Hematopoietic multipotent progenitor cell treated with erythropoietin and hydrocortisone succinate and interleukin-3 and kit ligand, for 6 days (in vitro differentiated cells): ENCODE results near the gene PDE9A.
A peak's percentile ranks its signal among the peaks of the same experiment; 100 is the strongest.
"Not testable (repeated sequence)": the region's sequence is repeated elsewhere in the genome, so short reads cannot be mapped to it uniquely, and the experiment has no call there.

Experiments used
- DNase-seq: peaks from one replicate; pipeline ENCODE4 v3.0.0-alpha.2; 2015

Gene PDE9A

DNA sequence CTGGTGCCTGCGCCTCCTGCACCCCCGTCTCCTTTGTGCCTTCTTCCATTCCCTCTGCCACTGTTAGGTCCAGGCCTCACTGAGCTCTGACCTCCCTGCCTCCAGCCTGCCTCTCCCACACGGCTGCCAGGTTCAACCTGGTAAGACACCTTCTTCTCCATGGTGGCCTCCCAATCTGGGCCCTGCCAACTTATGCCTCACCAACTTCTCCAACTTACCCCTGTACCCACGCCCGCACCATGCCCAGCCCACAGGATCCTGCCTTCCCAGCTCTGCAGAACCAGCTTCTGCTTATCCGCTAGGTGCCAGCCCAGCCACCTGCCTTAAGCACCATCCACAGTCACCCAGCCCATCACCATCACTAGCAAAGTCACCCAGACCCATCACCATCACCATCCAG lies 37.2 kb downstream of the PDE9A start:
- no peak for DNase-seq

DNA sequence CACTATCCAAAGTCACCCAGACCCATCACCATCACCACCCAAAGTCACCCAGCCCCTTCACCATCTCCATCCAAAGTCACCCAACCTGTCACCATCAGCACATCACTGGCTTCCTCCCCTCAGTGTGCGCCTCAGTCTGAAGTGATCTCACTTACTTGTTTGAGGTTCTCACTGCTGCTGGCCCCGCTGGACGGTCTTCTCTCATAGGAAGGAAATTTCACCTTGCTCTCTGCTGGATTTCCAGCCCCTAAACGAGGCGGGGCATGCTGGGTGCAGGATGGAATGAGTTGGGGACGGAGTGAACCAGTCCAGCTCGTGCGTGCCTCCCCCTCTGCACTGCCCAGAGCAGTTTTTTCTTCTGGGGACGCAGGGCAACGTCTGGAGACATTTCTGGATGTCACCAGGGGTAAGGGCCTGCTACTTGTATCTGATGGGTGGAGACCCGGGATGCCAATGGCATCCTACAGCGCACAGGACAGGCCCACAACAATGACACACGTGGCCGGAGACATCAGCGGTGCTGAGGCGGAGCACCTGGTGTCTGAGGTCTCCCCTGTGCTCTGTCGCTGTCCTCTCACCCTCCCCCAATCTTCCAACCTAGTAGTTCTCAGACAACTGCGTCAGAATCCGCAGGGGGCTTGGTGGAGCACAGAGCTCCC lies 38.6 kb downstream of the PDE9A start:
- no peak for DNase-seq

DNA sequence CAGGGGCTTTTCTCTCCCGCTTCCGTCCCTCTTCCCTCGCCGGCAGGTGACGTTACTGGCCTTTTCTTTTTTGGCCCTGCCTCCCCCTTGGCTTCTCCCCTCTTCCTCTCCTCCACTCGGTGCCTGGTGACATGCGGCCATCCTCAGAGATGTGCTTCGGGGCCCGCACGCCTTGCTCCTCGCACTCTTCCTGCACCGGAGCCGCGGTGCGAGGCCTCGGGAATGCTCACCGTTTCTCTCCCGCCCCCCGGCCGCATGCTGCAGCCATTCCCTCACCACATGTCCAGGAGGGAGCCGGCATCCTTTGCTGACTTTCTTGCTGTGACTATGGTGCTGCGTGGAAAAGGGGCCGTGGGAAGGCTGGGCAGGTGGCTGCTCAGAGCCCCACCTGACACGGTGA lies 39.3 kb downstream of the PDE9A start:
- DNase-seq, result no peak

DNA sequence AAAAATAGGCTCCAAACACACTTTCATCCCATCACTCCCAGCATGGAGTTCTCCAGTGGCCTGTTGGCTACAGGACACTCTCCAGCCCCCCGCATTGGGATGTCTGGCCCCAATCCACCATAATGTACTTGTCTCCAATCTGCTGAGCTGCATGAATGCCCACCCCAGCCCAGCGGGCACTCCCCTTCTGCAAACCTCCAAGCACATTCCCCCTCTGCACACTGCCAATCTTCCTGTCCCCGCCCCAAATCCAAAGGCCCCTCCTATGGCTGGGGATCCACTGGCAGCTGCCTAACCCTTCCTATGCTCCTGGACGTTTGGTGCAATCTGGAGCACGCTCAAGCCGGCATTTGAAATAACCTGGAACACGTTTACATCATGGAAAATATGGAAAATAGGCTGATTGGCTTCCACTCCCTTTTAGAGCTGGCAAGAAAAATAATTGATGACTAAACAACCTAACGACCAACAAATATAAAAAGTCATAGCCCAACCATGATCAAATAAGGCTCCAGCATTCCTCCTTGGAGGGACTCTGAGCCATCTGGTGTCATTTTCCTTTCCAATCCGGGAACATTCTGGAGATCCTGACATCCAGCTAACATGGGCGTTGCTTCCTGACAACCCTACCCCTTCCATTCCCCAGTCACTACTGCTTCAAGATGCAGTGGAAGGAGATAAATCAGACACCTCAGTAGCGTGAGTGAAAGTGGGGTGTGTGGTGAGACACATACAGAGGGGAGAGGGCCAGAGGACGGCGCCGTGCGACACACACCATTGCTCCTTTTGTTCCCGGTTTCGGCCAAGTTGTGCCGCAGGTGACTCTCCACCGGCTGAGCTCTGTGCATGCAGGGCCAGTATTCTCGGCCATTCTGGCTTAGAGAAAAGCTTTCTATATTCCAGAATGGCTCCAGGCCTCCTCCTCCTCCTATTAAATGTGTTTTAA lies 41.6 kb downstream of the PDE9A start:
- DNase-seq, result no peak

DNA sequence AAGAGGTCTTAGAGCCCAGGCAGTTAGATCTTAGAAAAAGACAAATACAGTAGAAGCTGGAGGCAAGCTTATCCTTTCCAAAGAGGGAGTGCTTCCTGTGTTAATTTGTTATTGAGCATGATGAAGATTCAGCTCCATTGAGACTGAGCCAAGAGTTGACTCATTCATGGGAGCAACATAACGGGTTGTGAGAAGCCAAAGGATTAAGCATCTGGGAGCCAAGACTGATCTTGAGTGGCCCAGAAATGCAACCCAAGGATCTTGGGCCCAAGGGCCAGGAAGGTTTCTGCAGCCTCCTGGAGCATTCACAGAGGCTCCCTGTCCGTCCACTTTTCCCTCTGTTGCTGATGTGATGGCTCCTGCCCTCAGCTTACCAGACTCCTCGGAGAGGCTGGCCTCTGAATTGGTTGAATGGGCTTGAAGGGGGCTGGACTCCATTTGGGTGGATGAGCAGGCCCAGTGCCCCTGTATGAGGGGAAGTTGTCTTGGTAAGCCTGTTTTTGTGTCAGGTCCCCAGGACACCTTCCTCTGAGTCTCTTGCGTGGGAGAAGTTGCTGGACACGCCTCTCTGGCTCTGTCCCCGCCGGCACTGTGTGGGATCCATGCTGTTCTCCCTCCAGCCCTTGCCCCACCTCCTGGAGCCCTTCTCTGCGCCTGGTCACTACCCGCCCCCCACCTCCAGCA lies 42.4 kb downstream of the PDE9A start:
- no peak for DNase-seq

DNA sequence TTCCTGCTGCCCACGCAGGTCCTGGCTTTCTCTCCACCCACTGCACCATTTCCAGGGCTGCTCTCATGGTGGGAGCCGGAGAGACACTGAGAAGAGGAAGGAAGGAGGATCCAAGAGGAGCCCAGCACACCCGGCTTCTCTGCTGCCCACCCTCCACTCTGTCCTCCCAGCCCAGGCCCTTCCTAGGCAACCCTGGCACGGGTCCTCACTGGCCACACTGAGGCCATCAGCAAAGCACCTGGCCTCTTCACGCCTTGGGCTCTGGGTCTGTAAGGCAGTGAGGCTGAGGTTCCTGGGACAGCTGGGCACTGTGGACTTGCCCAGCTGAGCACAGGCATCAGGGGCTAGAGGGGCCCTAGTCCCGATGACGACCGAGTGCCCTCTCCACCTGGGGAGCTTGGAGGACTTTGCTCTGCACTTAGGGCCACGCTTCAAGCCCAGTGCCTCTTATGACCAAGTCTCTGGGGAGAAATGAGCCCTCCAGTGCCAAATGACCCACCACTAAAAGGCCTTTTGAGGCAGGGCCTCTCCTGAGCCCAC lies 43.1 kb downstream of the PDE9A start:
- no peak for DNase-seq

DNA sequence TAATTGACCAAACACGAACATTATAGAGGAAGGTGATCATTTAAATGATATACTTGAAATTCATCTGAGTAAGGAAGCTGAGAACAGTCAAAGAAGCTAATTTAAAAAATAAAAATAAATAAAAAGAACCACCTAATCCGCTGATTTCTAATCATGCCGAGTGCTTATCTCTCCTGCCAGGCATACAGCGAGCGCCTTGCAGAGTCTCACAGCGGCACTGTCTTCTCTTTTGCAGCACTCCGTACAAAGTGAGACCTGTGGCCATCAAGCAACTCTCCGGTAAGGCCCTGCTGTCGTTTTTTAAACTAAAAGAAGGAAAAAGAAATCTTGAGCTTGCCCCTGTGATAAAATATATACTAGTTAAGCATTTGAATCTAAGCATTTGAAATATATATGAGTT lies 45.3 kb downstream of the PDE9A start:
- peak; percentile 79 for DNase-seq

DNA sequence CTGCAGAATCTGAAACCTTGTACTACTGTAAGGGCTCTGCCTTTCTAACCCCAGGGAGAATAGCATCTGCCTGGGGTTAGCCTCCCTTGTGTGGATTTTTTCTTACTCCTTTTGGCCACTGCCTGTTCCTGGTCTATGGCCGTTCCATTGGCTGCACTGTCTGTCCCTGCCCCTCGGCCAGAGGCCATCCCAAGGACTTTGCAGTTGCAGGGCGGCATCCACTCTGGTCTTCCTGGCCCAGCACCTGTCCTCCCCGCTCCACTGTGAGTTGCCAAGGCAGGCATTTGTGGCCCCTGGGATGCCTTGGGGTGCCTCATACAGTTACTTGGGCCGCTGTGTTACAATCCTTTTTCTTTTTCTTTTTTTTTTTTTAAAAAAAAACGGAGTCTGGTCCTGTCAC lies 45.8 kb downstream of the PDE9A start:
- DNase-seq, result no peak

DNA sequence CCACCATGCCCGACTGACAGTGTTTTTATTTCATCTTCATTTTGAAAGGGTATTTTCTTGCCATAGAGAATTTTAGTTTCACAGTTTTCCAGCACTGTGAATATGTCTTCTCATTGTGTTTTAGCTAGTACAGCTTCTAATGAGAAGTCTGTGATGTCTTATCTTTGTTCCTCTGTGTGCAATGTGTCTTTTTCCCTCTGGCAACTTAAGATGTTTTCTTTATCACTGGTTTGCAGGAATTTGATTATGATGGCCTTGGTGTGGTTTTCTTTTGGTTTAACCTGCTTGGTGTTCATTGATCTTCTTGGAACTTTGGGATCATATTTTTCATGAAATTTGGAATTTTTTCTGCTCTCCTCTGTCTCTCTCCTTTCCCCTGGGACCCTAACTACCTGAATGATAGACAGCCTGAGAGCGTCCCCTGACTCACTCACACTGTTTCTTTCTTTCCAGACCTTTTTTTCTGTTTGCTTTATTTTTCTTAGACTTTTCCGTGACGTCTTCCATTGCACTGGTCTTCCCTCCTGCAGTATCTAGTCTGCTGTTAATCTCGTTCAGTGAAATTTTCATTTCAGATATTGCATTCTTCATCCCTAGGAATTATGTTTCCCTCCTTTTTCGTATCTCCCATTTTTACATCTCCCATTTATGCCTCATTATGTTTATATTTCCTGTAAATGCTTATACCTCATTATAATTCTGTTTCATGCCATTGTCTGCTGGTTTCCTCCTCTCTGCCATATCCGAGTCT lies 48.5 kb downstream of the PDE9A start:
- peak; percentile 81 for DNase-seq

DNA sequence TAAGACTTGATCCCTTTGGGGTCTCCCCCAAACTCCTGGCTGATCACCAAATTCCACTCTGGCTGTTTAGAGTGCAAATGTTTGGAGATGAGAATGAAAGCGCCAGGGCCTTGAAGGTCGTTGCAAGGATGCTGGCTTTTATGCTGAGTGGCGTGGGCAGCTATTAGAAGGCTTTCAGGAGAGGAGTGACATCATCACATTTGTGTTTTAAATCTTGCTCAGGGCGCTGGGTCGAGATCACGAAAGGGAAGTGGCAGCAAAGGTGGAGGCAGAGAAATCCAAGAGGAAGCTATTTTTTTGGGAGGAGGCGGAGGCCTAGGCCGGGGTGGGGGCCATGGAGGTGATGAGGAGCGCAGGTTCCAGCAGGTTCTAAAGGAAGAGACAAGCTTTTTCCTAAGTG lies 49.3 kb downstream of the PDE9A start:
- no peak for DNase-seq

DNA sequence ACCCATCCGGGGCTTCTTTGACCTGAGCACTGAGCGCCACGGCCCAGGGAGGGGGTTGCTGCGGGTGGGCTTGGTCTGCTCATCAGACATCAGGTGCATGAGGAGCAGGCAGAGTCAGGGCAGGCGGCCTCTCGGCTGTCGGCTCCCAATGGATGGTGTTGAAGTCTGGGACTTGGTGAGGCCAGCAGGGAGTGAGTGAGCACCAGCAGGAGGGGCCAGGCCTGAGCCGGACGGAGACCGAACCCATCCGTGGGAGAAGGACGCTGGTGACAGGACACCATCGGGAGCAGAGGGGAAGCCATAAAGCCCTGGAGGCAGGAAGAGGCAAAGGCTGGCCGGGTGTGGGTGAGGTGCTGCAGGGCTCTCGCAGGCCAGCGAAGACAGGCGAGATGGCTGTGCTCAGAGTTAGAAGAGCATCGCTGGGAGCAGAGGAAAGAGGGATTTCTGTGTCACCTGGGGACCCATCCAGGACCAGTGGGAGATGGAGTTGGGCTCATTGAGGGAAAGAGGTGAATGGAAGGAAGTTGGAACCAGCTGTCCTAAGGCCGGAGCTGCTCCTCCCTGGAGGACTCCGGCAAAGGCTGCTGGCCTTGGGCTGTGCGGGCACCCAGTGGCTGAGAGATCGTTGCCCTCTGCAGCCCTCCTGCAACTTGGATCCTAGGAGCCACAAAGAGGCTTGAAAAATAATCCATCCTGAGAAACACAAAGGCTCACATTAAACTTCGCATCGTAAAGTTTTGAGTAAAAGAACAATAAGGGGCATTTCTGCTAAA lies 49.9 kb downstream of the PDE9A start:
- no peak for DNase-seq

DNA sequence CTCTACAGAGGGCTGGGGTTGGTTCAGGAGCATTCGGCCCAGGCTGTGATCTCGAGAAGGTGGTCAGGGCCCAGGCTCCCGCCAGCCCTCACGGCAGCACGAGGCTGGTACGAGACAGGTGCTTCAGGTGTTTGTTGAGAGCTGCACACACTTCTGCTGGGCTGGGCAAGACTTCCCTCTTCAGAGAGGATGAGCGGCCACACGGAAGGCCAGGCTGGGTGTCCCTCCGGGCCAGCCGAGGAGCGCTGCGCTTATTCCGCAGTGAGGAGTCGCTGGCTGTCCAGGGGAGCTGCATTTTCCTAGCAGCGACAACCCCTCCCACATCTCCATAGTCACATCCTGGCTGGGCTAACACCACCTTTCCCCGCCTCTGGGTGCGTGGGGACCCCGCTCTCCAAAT lies 50.5 kb downstream of the PDE9A start:
- DNase-seq, result no peak

DNA sequence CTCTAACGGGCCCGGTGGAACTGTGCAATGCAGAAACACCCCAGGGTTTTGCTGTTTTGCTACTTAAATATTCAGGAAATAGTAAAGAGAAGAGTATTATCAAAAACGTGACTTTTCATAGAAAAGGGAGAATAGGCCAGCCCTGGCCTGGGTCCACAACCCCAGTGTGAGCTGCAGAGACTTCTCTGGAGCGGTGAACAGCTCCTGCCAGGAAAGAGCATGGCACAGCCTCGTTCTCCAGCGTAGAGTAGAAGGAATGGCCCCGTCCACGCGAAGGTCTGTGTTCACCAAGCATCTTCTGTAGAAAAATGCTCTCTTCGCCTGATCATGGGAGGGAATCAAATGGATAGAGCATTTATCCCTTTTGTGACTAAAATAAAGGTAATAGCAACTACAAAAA lies 51.4 kb downstream of the PDE9A start:
- no peak for DNase-seq

DNA sequence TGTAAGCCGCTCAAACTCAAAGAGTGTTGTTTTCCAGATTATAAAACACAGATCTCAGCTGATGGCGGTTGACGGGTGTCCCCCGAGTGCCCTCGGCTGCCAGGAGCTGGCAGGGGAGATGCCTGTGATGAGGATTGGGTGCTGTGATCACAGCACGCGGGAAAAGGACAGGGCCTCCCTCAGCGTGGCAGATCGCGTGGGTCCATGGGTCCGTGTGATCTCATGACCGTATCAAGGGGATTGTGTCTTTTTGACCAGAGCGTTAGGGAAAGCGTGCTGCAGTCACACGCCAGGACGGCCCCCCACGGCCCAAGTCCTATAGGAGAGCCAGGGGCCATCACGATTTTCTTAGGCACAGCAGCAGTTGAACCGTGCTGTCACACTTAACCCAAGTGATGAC lies 51.9 kb downstream of the PDE9A start:
- DNase-seq, result no peak

DNA sequence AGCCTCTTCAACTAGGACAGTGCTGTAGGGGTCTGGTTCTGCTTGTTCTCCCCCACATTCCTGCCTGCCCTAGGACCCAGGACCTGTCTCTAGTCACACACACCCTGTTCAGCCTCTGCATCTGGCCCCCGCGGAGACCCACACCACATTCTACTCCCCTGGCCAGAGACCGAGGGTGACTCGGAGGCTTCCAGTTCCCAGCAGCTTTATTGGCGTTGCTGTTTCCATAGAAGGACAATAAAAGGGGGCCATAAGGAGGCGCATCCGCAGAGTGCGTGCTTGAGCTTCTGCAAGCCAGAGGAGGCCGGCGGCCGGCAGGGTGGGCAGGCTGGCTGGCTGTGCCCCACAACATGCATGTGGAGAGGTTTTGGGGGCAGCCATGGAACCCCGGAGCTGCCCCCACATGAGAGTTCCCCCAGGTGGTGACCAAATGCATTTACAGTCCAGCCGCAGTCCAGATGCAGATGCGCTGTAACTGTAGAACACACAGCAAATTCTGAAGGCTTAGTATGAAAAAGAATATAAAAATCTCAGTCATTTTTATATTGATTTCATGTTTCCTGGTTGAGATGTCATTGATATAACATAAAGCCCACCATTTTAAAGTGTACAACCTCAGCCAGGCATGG lies 52.4 kb downstream of the PDE9A start:
- no peak for DNase-seq

DNA sequence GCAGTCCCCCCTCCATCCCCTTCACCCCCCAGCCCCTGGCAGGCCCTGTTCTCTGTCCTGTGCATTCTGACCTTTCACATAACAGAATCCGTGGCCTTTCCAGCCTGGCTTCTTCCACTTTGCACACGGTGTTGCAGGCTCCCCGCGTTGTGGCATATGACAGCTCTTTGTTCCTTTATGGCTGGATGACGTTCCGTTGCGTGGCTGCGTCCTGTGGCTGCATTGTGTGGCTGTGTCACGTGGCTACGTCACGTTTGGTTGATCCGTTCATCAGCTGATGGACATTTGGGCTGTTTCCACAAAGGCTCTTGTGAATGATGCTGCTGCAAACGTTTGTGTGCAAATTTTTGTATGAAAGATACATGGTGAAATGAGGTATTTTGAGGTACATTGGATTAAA lies 53.3 kb downstream of the PDE9A start:
- DNase-seq, result no peak

DNA sequence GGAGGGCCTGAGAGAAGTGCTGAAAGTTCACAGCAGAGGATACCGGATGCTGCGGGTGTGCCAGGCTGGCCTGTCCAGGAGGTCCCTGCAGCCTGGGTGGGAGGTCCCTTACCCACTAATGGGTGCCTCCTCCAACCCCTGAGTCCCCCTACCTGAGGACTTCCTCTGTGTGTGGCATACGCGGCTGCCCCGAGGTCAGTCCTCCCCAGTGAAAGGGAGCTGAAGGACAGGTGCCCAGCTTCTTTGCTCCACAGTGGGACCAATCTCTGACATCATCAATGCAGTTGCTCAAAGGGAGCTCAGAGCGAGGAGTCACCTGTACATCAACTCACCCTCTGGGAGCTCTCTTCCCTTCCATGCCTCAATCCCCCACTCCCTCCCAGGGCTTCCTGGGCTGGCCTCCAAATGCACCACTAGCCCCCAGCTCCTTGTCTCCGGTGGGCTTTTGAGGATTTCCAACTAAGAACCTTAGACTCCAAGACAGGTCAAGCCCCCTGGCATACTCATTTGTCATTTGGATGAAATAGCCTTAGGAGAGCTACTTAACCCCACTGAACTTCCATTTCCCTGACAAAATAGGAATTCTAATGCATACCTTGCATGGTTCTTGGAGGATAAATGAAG lies 53.9 kb downstream of the PDE9A start:
- DNase-seq, result no peak

DNA sequence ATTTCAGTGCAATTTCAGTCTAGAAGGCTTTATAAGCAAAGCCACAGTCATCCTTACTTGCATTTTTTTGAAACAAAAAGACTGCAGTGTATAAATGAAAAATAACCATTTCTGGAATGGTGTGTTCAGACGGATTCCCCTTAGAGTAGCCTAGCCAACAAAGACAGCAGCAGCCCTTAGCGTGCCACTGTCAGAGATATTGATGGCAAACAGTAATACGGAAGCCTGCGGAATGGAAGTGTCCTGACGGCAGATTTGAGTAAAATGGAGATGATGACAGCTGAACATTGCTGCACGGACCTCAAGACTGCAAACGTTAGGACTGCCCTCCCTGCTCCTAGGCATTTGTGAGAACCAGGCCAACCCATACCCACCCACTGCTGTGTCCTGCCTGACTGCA lies 54.7 kb downstream of the PDE9A start:
- DNase-seq, result no peak

DNA sequence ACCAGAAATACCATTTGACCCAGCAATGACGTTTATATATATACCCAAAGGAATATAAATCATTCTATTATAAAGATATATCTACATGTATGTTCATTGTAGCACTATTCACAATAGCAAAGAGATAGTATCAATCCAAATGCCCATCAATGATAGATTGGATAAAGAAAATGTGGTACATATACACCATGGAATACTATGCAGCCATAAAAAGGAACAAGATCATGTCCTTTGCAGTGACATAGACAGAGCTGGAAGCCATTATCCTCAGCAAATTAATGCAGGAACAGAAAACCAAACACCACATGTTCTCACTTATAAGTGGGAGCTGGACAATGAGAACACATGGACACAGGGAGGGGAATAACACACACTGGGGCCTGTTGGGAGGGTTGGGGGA lies 55.5 kb downstream of the PDE9A start:
- DNase-seq, result not testable (repeated sequence)

DNA sequence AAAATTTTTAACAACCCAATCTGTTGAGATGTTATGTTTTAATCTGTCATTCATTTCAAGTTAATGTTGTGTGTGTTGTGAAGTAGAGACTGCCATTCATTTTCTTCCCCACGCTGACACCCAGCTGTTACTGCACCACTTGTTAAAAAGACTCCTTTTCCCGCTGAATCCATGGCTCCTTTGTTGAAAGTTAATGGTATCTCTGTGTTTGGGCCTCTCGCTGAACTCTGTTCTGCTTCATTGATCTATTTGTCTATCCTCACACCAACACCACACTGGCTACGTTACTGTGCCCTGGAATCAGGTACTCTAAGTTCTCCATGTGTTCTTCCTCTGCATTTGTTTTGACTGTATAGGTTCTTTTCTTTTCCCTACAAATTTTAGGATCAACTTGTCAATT lies 58.2 kb downstream of the PDE9A start:
- no peak for DNase-seq

DNA sequence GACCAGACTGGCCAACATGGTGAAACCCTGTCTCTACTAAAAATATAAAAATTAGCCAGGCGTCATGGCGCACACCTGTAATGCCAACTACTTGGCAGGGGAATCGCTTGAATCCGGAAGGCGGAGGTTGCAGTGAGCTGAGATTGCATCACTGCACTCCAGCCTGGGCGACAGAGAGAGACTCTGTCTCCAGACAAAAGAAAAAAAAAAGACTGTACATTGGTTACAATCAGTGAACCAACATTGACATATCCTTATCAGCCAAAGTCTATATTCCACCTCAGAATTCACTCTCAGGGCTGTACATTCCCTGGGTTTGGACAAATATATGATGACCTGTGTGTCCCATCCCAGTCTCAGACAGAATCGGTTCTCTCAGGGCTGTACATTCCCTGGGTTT lies 62.0 kb downstream of the PDE9A start:
- not testable (repeated sequence) for DNase-seq
